ENCODE results near the gene ZRANB1.

DNA sequence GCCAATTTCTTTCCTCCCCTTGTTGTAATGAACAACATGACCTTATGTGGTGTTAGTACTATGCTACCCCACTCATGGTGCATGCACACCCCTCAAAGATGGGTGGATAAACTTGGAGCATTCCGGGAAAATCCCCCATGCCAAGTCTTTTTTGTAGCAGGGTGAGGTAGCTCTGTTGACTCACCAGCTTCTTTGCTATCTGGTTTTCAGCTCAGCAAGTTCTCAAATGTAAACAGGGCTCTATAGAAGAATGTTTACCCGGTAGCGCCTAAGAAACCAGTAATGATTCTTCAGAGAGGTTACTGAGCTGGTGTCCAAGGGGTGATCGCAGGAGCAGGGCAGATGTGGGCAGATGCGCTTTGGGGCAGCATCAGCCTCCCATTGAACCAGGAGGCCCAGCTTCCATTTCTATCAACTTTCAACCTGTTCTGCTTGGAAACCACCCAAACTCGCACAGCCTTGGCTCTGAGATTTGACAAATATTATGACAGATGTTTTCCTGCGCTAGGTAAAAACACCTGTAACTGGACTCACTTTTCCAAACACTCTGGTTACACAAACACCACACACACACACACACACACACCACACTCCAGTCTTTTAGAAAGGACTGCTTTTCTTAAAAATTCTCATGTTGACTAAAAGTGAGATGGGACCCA, 87.8 kb downstream of the ZRANB1 start:
- TF ChIP-seq GATA2 (IDR thresholded peaks at IDR 0.05; ENCODE audit: low read depth, low read length) (no peak), GATA3 (IDR thresholded peaks at IDR 0.05; ENCODE audit: low read depth, low read length) (no peak)
